GM12878 (cell line): ENCODE measurements around the gene INSYN2B. TPM values are rescaled to one million over a fixed set of nuclear protein-coding genes. Genes with fewer than 3 reads are reported as not detected.

Source experiments
- ATAC-seq: fragments of 200-7000 bp; cut with Tn5 transposase; 3 replicates; pipeline ENCODE4 v1.9.1; 2020; ENCODE audit warnings: mild to moderate bottlenecking, moderate library complexity
- BruUV-seq: library from RNA; stranded (reverse); fragments of 400-500 nt; replicated peaks from 2 replicates; lab custom pipeline; 2021; lab: Mats Ljungman, UMichigan
- CTCF ChIA-PET: fragments of 300-600 bp; sonication (Branson Sonifier 250); formaldehyde crosslinking; extraction: SDS; loops from one replicate; lab custom pipeline; 2021; ENCODE audit warnings: inconsistent platforms; lab: Yijun Ruan, JAX
- POLR2A ChIA-PET: fragments of 350-600 bp; formaldehyde crosslinking; extraction: SDS; loops from one replicate; lab custom pipeline; 2021; ENCODE audit warnings: inconsistent platforms; lab: Charles Lee
- RAD21 ChIA-PET: fragments of 300-600 bp; sonication (Branson Sonifier 250); formaldehyde crosslinking; loops from one replicate; lab custom pipeline; 2023; ENCODE audit warnings: antibody characterized with exemption; ENCODE audit not compliant: unreplicated experiment; lab: Charles Lee
- SMC1A ChIA-PET: fragments of 300-600 bp; sonication (Branson Sonifier 250); formaldehyde crosslinking; loops from one replicate; lab custom pipeline; 2023; ENCODE audit not compliant: unreplicated experiment, uncharacterized antibody; lab: Charles Lee
- DNase-seq: peaks from one replicate; pipeline ENCODE4 v3.0.0-alpha.2; 2011; ENCODE audit warnings: low read depth, low spot score
- FAIRE-seq: peaks from 3 replicates; lab custom pipeline; 2011; peaks lifted over from hg19 to GRCh38; lab: Jason Lieb, UNC
- H2AFZ ChIP-seq: 2 replicates; pipeline ENCODE4 v1.6.0; 2011; ENCODE audit warnings: low read depth, low read length, control low read depth; ENCODE audit not compliant: control insufficient read depth
- H3K27ac ChIP-seq: 2 replicates; pipeline ENCODE4 v1.5.1; 2011; ENCODE audit warnings: control low read depth; ENCODE audit not compliant: control insufficient read depth, insufficient read depth
- H3K27me3 ChIP-seq, 2 experiments: replicated peaks in 1 of 2; 2 replicates each; pipeline versions ENCODE4 v1.6.0 to v1.6.1; 2011; ENCODE audit warnings: low read length in 1 of 2; ENCODE audit not compliant: control insufficient read depth in 2 of 2, insufficient read depth in 2 of 2
- H3K36me3 ChIP-seq, 2 experiments: 2 replicates each; pipeline ENCODE4 v1.5.1; 2011; ENCODE audit warnings: low read length in 1 of 2; ENCODE audit not compliant: control insufficient read depth in 2 of 2, insufficient read depth in 2 of 2
- H3K4me1 ChIP-seq: 2 replicates; pipeline ENCODE4 v1.6.1; 2011; ENCODE audit warnings: mild to moderate bottlenecking, low read length, moderate library complexity, mixed read lengths; ENCODE audit not compliant: control insufficient read depth, insufficient read depth
- H3K4me2 ChIP-seq: 2 replicates; pipeline ENCODE4 v1.6.0; 2011; ENCODE audit warnings: control low read depth; ENCODE audit not compliant: control insufficient read depth, insufficient read depth
- H3K4me3 ChIP-seq: fragments of 200-600 bp; sonication (generic); 2 replicates; pipeline ENCODE4 v1.5.1; 2016
- H3K79me2 ChIP-seq: 2 replicates; pipeline ENCODE4 v1.6.0; 2011; ENCODE audit warnings: low read length; ENCODE audit not compliant: control insufficient read depth, insufficient read depth
- H3K9ac ChIP-seq: 2 replicates; pipeline ENCODE4 v1.8.0; 2011; ENCODE audit warnings: low read length, control low read depth, mixed read lengths; ENCODE audit not compliant: control insufficient read depth, insufficient read depth
- H3K9me3 ChIP-seq: replicated peaks from 3 replicates; pipeline ENCODE4 v1.5.1; 2011; ENCODE audit warnings: mild to moderate bottlenecking, low read length; ENCODE audit not compliant: control insufficient read depth, insufficient read depth
- H4K20me1 ChIP-seq: 2 replicates; pipeline ENCODE4 v1.6.0; 2011; ENCODE audit not compliant: control insufficient read depth, insufficient read depth
- ATF3 ChIP-seq: IDR thresholded peaks from 2 replicates; pipeline ENCODE4 v1.6.1; 2011; ENCODE audit warnings: low read depth, mild to moderate bottlenecking, low read length, moderate library complexity, borderline replicate concordance; ENCODE audit errors: extremely low read depth
- CEBPZ ChIP-seq: fragments of 150-350 bp; IDR thresholded peaks from 2 replicates; pipeline ENCODE4 v1.6.1; 2016; ENCODE audit warnings: low read depth, low read length
- GABPA ChIP-seq: IDR thresholded peaks from 2 replicates; pipeline ENCODE4 v1.6.1; 2014; ENCODE audit warnings: antibody characterized with exemption, low read depth, mild to moderate bottlenecking, inconsistent platforms
- HDAC6 ChIP-seq: fragments of 200-600 bp; sonication (generic); IDR thresholded peaks from one replicate; pipeline ENCODE4 v1.8.0; 2017; ENCODE audit warnings: antibody characterized with exemption; ENCODE audit not compliant: unreplicated experiment
- IRF4 ChIP-seq: IDR thresholded peaks from 2 replicates; pipeline ENCODE4 v1.6.1; 2011; ENCODE audit warnings: low read depth, low read length
- WGBS: methylation state at CpG from one replicate; pipeline ENCODE4 v1.1.6; 2016; ENCODE audit warnings: low lambda C conversion rate; ENCODE audit not compliant: insufficient replicate concordance, insufficient coverage; ENCODE audit errors: missing lambda C conversion rate; 5-methylcytosine and 5-hydroxymethylcytosine counted together
- in situ Hi-C: fragments of 300-500 bp; cut with MboI; formaldehyde crosslinking; loops from 9 replicates; pipeline ENCODE4 v1.14.3; 2018; ENCODE audit warnings: mixed read lengths
- intact Hi-C: fragments of 100-400 bp; cut with micrococcal nuclease; formaldehyde crosslinking; loops from one replicate; pipeline ENCODE4 v1.14.2; 2022; ENCODE audit not compliant: unreplicated experiment
- polyA plus RNA-seq, 11 experiments: library from polyadenylated mRNA; depleted of rRNA in 4 of 11; unstranded in 6 of 11; stranded (reverse) in 5 of 11; fragments of >200 nt; fragmentation: Nextera tagmentation in 4 of 11; fragmentation: Illumina TruSeq in 1 of 11; extraction: Ambion mirVana in 4 of 11; extraction: Trizol in 1 of 11; gene quantifications; 1 replicate in 1 of 11; 2 replicates in 10 of 11; pipeline versions ENCODE4 v1.2.1 to v1.2.3, GENCODE V29; 2011 to 2016; ENCODE audit warnings: inconsistent platforms in 2 of 11, missing spikeins in 2 of 11, low read depth in 1 of 11
- total RNA-seq, 4 experiments: library from RNA; depleted of rRNA in 3 of 4; stranded (reverse); fragments of >200 nt in 3 of 4; fragmentation: Illumina TruSeq in 1 of 4; extraction: Trizol in 1 of 4; gene quantifications; 2 replicates each; pipeline versions ENCODE4 v1.2.1 to v1.2.3, GENCODE V29; 2013 to 2021

INSYN2B gene
- total and polyA plus RNA-seq, 10 of the 15 experiments (the other 5 are each of a cell fraction or from before 2014, with no cell fraction given) = 0.05 to 0.27 (median 0.13) TPM; not detected in 7

GRCh38 chr5:169895926-169896325 lies 84.4 kb downstream of the INSYN2B start:
- no peaks in the 10 kb centered on the region for H3K4me1 ChIP-seq
- H3K36me3 ChIP-seq = peaks cover 12 to 13% of the 10 kb centered on the region in 2 experiments
- no peak for DNase-seq
- FAIRE-seq = no peak
- ChIA-PET CTCF (interaction anchor here (0.7 to 1.5 kb wide), 2 partner anchors 18 to 57 kb away, joined by 3 to 4 read pairs; no protein-coding TSS in a partner anchor), SMC1A (interaction anchor here (0.9 to 1.1 kb wide), 2 partner anchors 14 to 29 kb away, joined by 3 read pairs; no protein-coding TSS in a partner anchor), POLR2A (no interaction called here), RAD21 (no interaction called here)
- H3K79me2 ChIP-seq = no peaks in the 10 kb centered on the region
- no peak overlapping the region for H3K27ac ChIP-seq
- no TSS peak for BruUV-seq
- no peak overlapping the region for H3K9ac ChIP-seq
- H3K4me2 ChIP-seq = no peak overlapping the region
- no peaks in the 10 kb centered on the region for H3K9me3 ChIP-seq
- H3K27me3 ChIP-seq = no peaks in the 10 kb centered on the region
- WGBS = 93% methylated on average over 7 of the region's 7 CpGs
- H3K4me3 ChIP-seq = no peak overlapping the region
- no peaks in the 10 kb centered on the region; the same call in 1 of the 2 replicates for H4K20me1 ChIP-seq
- in situ Hi-C loops (no loop called here), intact Hi-C loops (no loop called here)
- no peak overlapping the region for H2AFZ ChIP-seq
- ATAC-seq = no peak
- TF ChIP-seq IRF4 (no peak), CEBPZ (no peak), GABPA (no peak), ATF3 (no peak), HDAC6 (no peak)
